Aorta (tissue), 5 donors: ENCODE results near the gene PTGR1. TPM values are rescaled to one million over a fixed set of nuclear protein-coding genes. Genes with fewer than 3 reads are reported as not detected.
A peak's percentile ranks its signal among the peaks of the same experiment; 100 is the strongest.

Source experiments
- ATAC-seq: fragments of 200-7000 bp; cut with Tn5 transposase; one replicate; pipeline ENCODE4 v1.9.1; 2022; ENCODE audit warnings: moderate library complexity; ENCODE audit not compliant: low FRiP score
- DNase-seq, 2 donors: peaks; one replicate each; pipeline ENCODE4 v3.0.0-alpha.2; 2020
- H3K27ac ChIP-seq, 2 donors: one replicate each; pipeline ENCODE4 v1.5.1; 2013; ENCODE audit warnings: low read length in 2 of 2, mild to moderate bottlenecking in 2 of 2, moderate library complexity in 2 of 2, control low read depth in 1 of 2, inconsistent platforms in 1 of 2, low read depth in 1 of 2
- H3K27me3 ChIP-seq, 2 donors: one replicate each; pipeline ENCODE4 v1.6.1; 2013; ENCODE audit warnings: control low read depth in 1 of 2, low read length in 1 of 2, mild to moderate bottlenecking in 1 of 2, moderate library complexity in 1 of 2; ENCODE audit not compliant: insufficient read depth in 2 of 2, control insufficient read depth in 1 of 2
- H3K36me3 ChIP-seq, 2 donors: one replicate each; pipeline ENCODE4 v1.6.1; 2013; ENCODE audit warnings: control low read depth in 1 of 2, low read length in 1 of 2, mild to moderate bottlenecking in 1 of 2; ENCODE audit not compliant: insufficient read depth in 2 of 2, control insufficient read depth in 1 of 2
- H3K4me1 ChIP-seq, 2 donors: one replicate each; pipeline ENCODE4 v1.6.1; 2013; ENCODE audit warnings: low read length in 2 of 2, control low read depth in 1 of 2, mild to moderate bottlenecking in 1 of 2, moderate library complexity in 1 of 2; ENCODE audit not compliant: insufficient read depth in 2 of 2, control insufficient read depth in 1 of 2
- H3K4me3 ChIP-seq, 2 donors: one replicate each; pipeline ENCODE4 v1.5.1; 2013; ENCODE audit warnings: low read length in 2 of 2, control low read depth in 1 of 2, mild to moderate bottlenecking in 1 of 2
- H3K9me3 ChIP-seq: one replicate; pipeline ENCODE4 v1.6.1; 2013; ENCODE audit warnings: mild to moderate bottlenecking, low read length; ENCODE audit not compliant: control insufficient read depth
- WGBS, 2 donors: extraction: QIAGEN DNeasy Blood & Tissue Kit; methylation state at CpG; one replicate each; pipeline ENCODE4 v1.1.7; 2013; 5-methylcytosine and 5-hydroxymethylcytosine counted together
- intact Hi-C, 2 donors: fragments of 100-400 bp; cut with DNase I; formaldehyde crosslinking; loops; one replicate each; pipeline versions ENCODE4 v1.14.2 to v1.15.0; 2022
- long read RNA-seq, 2 donors: library from polyadenylated mRNA; unstranded; transcript quantifications; one replicate each; pipeline ENCODE4 v2.0.0, GENCODE V29; 2020 to 2021
- polyA plus RNA-seq, 2 donors: library from polyadenylated mRNA; stranded (reverse); fragments of 200-250 nt; gene quantifications; one replicate each; pipeline ENCODE4 v1.2.3, GENCODE V29; 2013
- total RNA-seq, 2 donors: library from RNA; stranded (reverse); fragmentation: NEBNext Ultra II Directional; extraction: Animal tissue kit (Norgen Biotek cat#: 25700); gene quantifications; one replicate each; pipeline ENCODE4 v1.2.1, GENCODE V29; 2021
- donor health status: healthy with polysubstance abuse.
- donor health status: Bipolar disorder and iron deficiency.
- donor health status: DM: no; HTN: no; CAD: no.
- donor health status: DM: no; HTN: no; CAD: no.
- donor health status: DM: yes; HTN: yes; CAD: no.

PTGR1 gene
- total RNA-seq (10 to 100 TPM; 18.2 to 43.1 TPM), polyA plus RNA-seq (100 to 1,000 TPM in 1 of 2 donors, 10 to 100 TPM in 1; 35.9 to 138 TPM)
- long read RNA-seq, donor 1, transcript PTGR1-201 (10 exons, 1,223 nt), result major isoform, 22 of 72 reads
- long read RNA-seq, donor 1, transcript PTGR1-205 (10 exons, 1,407 nt), result minor isoform, 20 of 72 reads
- long read RNA-seq, donor 1, partial matches to known transcripts, result 1 of 72 reads
- long read RNA-seq, donor 1, other reads (novel, unspliced or antisense), result 21 of 72 reads
- long read RNA-seq, donor 2, transcript PTGR1-201 (10 exons, 1,223 nt), result major isoform, 6 of 19 reads
- long read RNA-seq, donor 2, partial matches to known transcripts, result 0 of 19 reads
- long read RNA-seq, donor 2, other reads (novel, unspliced or antisense), result 9 of 19 reads

DNA sequence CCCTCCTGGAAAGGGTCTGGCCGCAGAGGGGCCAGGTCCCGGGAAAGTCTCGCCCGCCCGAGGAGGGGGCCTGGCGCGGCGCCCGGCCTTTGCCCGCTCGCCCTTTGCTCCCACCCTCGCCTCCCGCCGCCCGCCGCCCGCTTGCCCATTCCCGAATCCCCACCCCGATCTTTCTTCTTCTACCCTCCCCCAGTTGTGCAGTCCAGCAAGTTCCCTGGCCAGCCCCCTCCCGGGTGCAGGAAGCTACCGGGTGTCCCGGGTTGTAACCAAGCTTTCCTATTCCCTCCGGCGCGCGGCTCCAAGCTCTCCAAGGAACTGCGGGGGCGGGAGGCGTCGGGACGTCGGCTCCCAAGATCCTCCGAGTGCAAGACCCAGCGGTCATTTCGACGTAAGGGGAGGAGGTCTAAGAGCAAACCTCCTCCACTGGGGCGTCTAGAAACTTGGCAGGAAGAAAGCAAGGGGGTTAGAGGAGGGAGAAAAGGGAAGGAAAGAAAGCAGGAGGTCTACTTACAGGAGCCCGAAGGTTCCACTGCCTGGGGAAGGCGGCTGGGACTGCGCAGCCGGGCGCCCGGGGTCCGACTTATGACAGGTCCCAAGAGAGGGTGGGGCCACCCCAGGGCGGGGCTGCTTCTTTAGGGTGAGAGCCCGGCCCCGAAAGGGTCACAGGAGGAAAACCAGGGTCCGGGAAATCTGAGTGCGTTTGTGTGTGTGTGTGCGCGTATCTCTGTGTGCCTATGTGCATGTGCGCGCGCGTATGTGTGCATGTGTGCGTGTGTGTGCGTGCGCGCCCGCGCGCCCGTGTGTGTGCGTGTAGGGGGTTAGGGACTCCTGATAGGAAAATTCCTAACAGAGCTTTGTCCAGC is at the start of gene PTGR1:
TSS of gene PTGR1 (minus strand) at position 556 of the 863 bp plus-strand sequence. CDS start 2,225 bp downstream, outside the sequence.
- intact Hi-C loops, result loop anchor here (5.0 to 10.0 kb wide), 3 partner anchors 93 to 473 kb away; no protein-coding TSS in a partner anchor
- WGBS, 2 donors, result 1% methylated on average over 57 to 64 of the region's 64 CpGs
- Histone ChIP-seq H3K36me3 (peaks cover 0 to 2% of the 10 kb centered on the region in 2 donors), H3K4me3 (peak within 1 kb of the TSS; percentile 62 to 84), H3K27me3 (no peaks in the 10 kb centered on the region), H3K4me1 (no peaks in the 10 kb centered on the region), H3K27ac (peak within 1 kb of the TSS in 1 of 2 donors; percentile 23), H3K9me3 (no peaks in the 10 kb centered on the region)
- ATAC-seq (peak; percentile 89), DNase-seq (peak; percentile 91 to 95)

GRCh38 chr9:111649016-111649415 is 49.6 kb upstream of the PTGR1 start:
- Histone ChIP-seq H3K4me1 (no peaks in the 10 kb centered on the region), H3K27me3 (no peaks in the 10 kb centered on the region), H3K9me3 (no peaks in the 10 kb centered on the region), H3K36me3 (peaks cover 0 to 2% of the 10 kb centered on the region in 2 donors), H3K27ac (no peak overlapping the region), H3K4me3 (no peak overlapping the region)
- DNase-seq (no peak), ATAC-seq (no peak)
- whole genome bisulfite sequencing, 2 donors, result 94 to 96% methylated on average over 4 of the region's 4 CpGs
- intact Hi-C loops, result no loop called here

DNA sequence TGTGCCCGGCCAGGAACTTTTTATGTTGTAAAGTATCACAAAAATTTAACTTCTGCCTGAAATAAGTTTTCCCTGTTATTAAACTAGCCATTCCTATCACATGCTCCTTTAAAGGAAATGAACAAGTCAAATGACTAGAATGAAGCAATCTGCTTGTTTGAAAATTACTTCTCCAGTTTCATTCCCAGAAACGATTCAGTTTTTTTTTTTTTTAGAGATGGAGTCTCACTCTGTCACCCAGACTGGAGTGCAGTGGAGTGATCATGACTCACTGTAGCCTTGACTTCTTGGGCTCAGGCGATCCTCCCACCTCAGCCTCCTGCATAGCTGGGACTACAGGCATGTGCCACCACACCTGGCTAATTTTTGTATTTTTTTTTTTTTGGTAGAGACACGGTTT is 48.6 kb upstream of the PTGR1 start:
- DNase-seq, result peak in 1 of 2 donors; percentile 50
- no peaks in the 10 kb centered on the region for H3K4me1 ChIP-seq
- no peak overlapping the region for H3K4me3 ChIP-seq
- no peaks in the 10 kb centered on the region for H3K9me3 ChIP-seq
- peaks cover 0 to 2% of the 10 kb centered on the region in 2 donors for H3K36me3 ChIP-seq
- no peak for ATAC-seq
- 77 to 81% methylated on average over 4 of the region's 4 CpGs for whole genome bisulfite sequencing, 2 donors
- H3K27me3 ChIP-seq, result no peaks in the 10 kb centered on the region
- intact Hi-C loops, result no loop called here
- H3K27ac ChIP-seq, result no peak overlapping the region

GRCh38 chr9:111646417-111646816 is 47.0 kb upstream of the PTGR1 start:
- 79 to 80% methylated on average over 2 of the region's 2 CpGs for WGBS, 2 donors
- Histone ChIP-seq H3K27ac (no peak overlapping the region), H3K4me1 (no peaks in the 10 kb centered on the region), H3K36me3 (peaks cover 0 to 2% of the 10 kb centered on the region in 2 donors), H3K27me3 (no peaks in the 10 kb centered on the region), H3K9me3 (no peaks in the 10 kb centered on the region), H3K4me3 (no peak overlapping the region)
- no peak for DNase-seq
- ATAC-seq, result no peak
- intact Hi-C loops, result no loop called here

- H3K4me1 ChIP-seq, result no peaks in the 10 kb centered on the region
- H3K27me3 ChIP-seq, result no peaks in the 10 kb centered on the region
- ATAC-seq (no peak), DNase-seq (no peak)
- H3K4me3 ChIP-seq, result no peak overlapping the region
- no peaks in the 10 kb centered on the region for H3K9me3 ChIP-seq
- 80 to 94% methylated on average over 1 of the region's 1 CpG for WGBS, 2 donors
- intact Hi-C loops, result no loop called here
- no peak overlapping the region for H3K27ac ChIP-seq
- peaks cover 0 to 2% of the 10 kb centered on the region in 2 donors for H3K36me3 ChIP-seq
These were observed 46.4 kb upstream of the PTGR1 start for GRCh38 chr9:111645806-111646205.

- no peak overlapping the region for H3K4me3 ChIP-seq
- ATAC-seq, result no peak
These were observed 44.8 kb upstream of the PTGR1 start for GRCh38 chr9:111644195-111644772.

GRCh38 chr9:111637421-111637950 is 38.0 kb upstream of the PTGR1 start:
- 88% methylated on average over 6 of the region's 6 CpGs for WGBS, 2 donors
- intact Hi-C loops, result no loop called here
- ATAC-seq, result no peak

More at GRCh38 chr9:111644195-111644772, 44.8 kb upstream of the PTGR1 start:
- H3K27me3 ChIP-seq, result no peaks in the 10 kb centered on the region
- intact Hi-C loops, result no loop called here
- no peak for DNase-seq
- no peaks in the 10 kb centered on the region for H3K4me1 ChIP-seq
- H3K9me3 ChIP-seq, result no peaks in the 10 kb centered on the region
- 92% methylated on average over 8 of the region's 8 CpGs for WGBS, 2 donors
- H3K36me3 ChIP-seq, result peaks cover 0 to 2% of the 10 kb centered on the region in 2 donors
- H3K27ac ChIP-seq, result no peak overlapping the region

GRCh38 chr9:111634860-111635259 is 35.4 kb upstream of the PTGR1 start:
- ATAC-seq, result no peak
- H3K27ac ChIP-seq, result no peak overlapping the region
- WGBS, 2 donors, result 68 to 80% methylated on average over 1 of the region's 1 CpG
- H3K36me3 ChIP-seq, result no peaks in the 10 kb centered on the region
- H3K4me1 ChIP-seq, result peaks cover 3 to 10% of the 10 kb centered on the region in 2 donors
- H3K9me3 ChIP-seq, result no peaks in the 10 kb centered on the region
- DNase-seq, result no peak
- intact Hi-C loops, result no loop called here
- no peaks in the 10 kb centered on the region for H3K27me3 ChIP-seq
- H3K4me3 ChIP-seq, result no peak overlapping the region

More at GRCh38 chr9:111637421-111637950, 38.0 kb upstream of the PTGR1 start:
- Histone ChIP-seq H3K36me3 (no peaks in the 10 kb centered on the region), H3K4me1 (peaks cover 3 to 5% of the 10 kb centered on the region in 2 donors), H3K9me3 (no peaks in the 10 kb centered on the region), H3K27ac (no peak overlapping the region), H3K27me3 (no peaks in the 10 kb centered on the region), H3K4me3 (no peak overlapping the region)
- DNase-seq, result no peak
